Astrocyte of the cerebellum (primary cell): Measurements from ENCODE around the gene MYF5.
A peak's percentile ranks its signal among the peaks of the same experiment; 100 is the strongest.

ENCODE experiments used
- DNase-seq: peaks from one replicate; pipeline ENCODE4 v3.0.0-alpha.2; 2011; ENCODE audit warnings: low read depth
- H3K4me3 ChIP-seq: 2 replicates; pipeline ENCODE4 v1.5.1; 2011; ENCODE audit warnings: mild to moderate bottlenecking, low read depth, low read length, moderate library complexity
- in situ Hi-C: cut with HindIII; loops from 2 replicates; pipeline ENCODE4 v1.10.0; 2017; ENCODE audit warnings: low sequenced_read_pairs
- TF ChIP-seq, protein P1 (sequence below): IDR thresholded peaks from 2 replicates; pipeline ENCODE4 v1.5.1; 2012; ENCODE audit warnings: low read length, low read depth, moderate library complexity, mild to moderate bottlenecking; ENCODE audit errors: missing control alignments

The MYF5 gene

GRCh38 chr12:80752464-80752863, 35.8 kb downstream of the MYF5 start:
- no peak overlapping the region for H3K4me3 ChIP-seq
- no peak for DNase-seq
- in situ Hi-C loops: no loop called here
- TF ChIP-seq, protein P1, sequence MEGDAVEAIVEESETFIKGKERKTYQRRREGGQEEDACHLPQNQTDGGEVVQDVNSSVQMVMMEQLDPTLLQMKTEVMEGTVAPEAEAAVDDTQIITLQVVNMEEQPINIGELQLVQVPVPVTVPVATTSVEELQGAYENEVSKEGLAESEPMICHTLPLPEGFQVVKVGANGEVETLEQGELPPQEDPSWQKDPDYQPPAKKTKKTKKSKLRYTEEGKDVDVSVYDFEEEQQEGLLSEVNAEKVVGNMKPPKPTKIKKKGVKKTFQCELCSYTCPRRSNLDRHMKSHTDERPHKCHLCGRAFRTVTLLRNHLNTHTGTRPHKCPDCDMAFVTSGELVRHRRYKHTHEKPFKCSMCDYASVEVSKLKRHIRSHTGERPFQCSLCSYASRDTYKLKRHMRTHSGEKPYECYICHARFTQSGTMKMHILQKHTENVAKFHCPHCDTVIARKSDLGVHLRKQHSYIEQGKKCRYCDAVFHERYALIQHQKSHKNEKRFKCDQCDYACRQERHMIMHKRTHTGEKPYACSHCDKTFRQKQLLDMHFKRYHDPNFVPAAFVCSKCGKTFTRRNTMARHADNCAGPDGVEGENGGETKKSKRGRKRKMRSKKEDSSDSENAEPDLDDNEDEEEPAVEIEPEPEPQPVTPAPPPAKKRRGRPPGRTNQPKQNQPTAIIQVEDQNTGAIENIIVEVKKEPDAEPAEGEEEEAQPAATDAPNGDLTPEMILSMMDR: no peak

GRCh38 chr12:80754274-80754673, 37.6 kb downstream of the MYF5 start:
- DNase-seq: no peak
- H3K4me3 ChIP-seq: no peak overlapping the region
- TF ChIP-seq, protein P1: no peak
- in situ Hi-C loops: no loop called here

DNA sequence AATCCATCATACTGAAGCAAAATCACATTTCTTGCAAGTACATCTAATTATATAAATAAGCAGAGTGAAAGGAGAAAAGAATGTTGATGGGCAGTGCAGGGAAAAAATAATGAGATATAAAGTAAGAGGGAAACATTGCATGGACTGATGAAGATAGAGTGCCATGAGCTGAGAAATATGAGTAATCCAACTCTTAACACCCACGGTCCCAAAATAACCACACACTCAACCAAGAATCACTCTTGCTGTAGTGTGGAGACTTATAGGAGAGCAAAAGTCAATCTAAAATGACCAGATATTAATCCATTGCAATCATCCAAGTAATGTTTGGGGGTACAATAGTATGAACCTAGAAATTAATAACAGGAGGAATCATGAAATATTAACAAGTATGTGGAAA, 40.2 kb downstream of the MYF5 start:
- in situ Hi-C loops: no loop called here
- TF ChIP-seq, protein P1: no peak
- H3K4me3 ChIP-seq: no peak overlapping the region
- no peak for DNase-seq

DNA sequence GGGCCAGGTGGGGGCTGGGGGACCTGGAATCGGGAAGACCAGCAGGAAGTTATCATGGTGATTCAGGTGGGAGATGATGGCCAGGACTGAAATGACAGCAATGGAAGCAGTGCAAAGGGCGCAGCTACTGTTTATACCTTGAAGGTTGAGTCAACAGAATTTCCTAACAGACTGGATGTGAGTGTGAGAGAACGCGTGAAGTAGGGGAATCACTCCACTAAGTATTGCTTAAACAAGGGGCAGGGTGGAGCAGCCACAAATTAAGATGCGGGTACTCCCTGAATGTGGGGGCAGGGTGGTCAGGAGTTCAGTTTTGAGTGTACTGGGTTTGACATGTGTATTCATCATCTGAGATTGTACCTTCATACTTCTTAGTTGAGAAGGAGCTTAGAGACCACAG, 45.1 kb downstream of the MYF5 start:
- in situ Hi-C loops: no loop called here
- H3K4me3 ChIP-seq: no peak overlapping the region
- TF ChIP-seq, protein P1: no peak
- DNase-seq: no peak

DNA sequence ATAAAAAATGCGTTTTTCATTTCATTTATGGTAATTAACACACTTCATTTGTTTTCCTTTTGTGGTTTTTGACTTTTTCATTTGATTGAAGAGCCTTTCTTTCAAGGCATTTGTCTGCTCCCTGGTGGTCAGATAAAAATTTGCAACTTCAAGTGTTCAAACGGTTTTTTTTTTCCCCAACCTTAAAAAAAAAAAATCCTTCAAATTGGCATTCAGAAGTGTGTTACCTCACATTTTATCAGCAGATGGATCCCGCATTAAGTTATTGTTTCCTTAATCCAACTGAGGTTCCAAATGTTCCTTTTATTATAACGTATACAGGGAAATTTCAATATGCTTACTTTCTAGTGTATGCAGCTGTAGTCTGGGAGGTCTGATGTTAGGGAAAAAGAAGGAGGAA, 47.2 kb downstream of the MYF5 start:
- TF ChIP-seq, protein P1: peak; percentile 55
- in situ Hi-C loops: no loop called here
- DNase-seq: peak; percentile 60
- no peak overlapping the region for H3K4me3 ChIP-seq

GRCh38 chr12:80766210-80766609, 49.5 kb downstream of the MYF5 start:
- no peak overlapping the region for H3K4me3 ChIP-seq

DNA sequence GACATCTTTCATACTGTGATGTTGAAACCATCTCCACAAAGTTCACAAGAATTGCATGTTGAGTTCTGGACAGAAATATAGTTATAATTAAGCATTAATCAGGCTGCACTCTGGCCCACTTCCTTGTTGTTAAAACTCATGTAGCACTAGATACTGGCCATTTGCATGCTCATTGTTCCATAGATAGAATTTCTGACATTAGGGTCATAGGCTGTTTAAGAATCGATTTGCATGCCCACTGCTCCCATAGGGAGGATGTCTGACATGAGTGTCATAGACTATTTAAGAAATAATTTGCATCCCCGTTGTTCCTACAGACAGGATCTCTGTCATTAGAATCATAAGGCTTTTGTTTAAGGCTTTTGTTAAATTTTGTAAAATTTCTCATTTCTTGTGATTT, 50.2 kb downstream of the MYF5 start:
- no peak overlapping the region for H3K4me3 ChIP-seq
- in situ Hi-C loops: no loop called here
- TF ChIP-seq, protein P1: no peak
- DNase-seq: no peak

More at GRCh38 chr12:80766210-80766609, 49.5 kb downstream of the MYF5 start:
- DNase-seq: no peak
- in situ Hi-C loops: no loop called here
- TF ChIP-seq, protein P1: no peak
